Thyroid gland (tissue), 4 donors: Measurements from ENCODE around the gene KRTAP5-2.

Source experiments
- CTCF ChIP-seq, 6 experiments: fragments of 200-600 bp in 3 of 6; fragments of 450-650 bp in 3 of 6; sonication (generic) in 3 of 6; IDR thresholded peaks; one replicate each; pipeline ENCODE4 v1.5.1; 2016 to 2019; ENCODE audit warnings: antibody characterized with exemption in 6 of 6, mild to moderate bottlenecking in 2 of 6, inconsistent platforms in 1 of 6, moderate library complexity in 1 of 6
- POLR2A ChIP-seq, 2 donors: fragments of 450-650 bp; IDR thresholded peaks; one replicate each; pipeline ENCODE4 v1.6.1; 2017; ENCODE audit warnings: antibody characterized with exemption in 2 of 2, mild to moderate bottlenecking in 2 of 2, moderate library complexity in 1 of 2

- TF ChIP-seq CTCF (IDR thresholded peaks at IDR 0.05), result no peak
- TF ChIP-seq POLR2A (IDR thresholded peaks at IDR 0.05), result no peak
These were observed 34.2 kb downstream of the KRTAP5-2 start for GRCh38 chr11:1563697-1564534.
